SJSA1 (cell line): ENCODE measurements around the gene TBX3. TPM values are rescaled to one million over a fixed set of nuclear protein-coding genes. Genes with fewer than 3 reads are reported as not detected.
A peak's percentile ranks its signal among the peaks of the same experiment; 100 is the strongest.

Experiments
- DNase-seq, 2 experiments: peaks; one replicate each; pipeline ENCODE4 v3.0.0-alpha.2; 2015 to 2020; ENCODE audit warnings: low spot score in 2 of 2, low read depth in 1 of 2
- H3K27ac ChIP-seq: fragments of 250-450 bp; sonication (Bioruptor Pico); 2 replicates; pipeline ENCODE4 v1.5.1; 2020; ENCODE audit warnings: mild to moderate bottlenecking, moderate library complexity
- H3K27me3 ChIP-seq: fragments of 250-450 bp; sonication (Bioruptor Pico); replicated peaks from 2 replicates; pipeline ENCODE4 v1.5.1; 2020; ENCODE audit warnings: mild to moderate bottlenecking, moderate library complexity
- H3K36me3 ChIP-seq: fragments of 250-450 bp; sonication (Bioruptor Pico); 2 replicates; pipeline ENCODE4 v1.5.1; 2020; ENCODE audit warnings: mild to moderate bottlenecking
- H3K4me1 ChIP-seq: fragments of 250-450 bp; sonication (Bioruptor Pico); replicated peaks from 2 replicates; pipeline ENCODE4 v1.6.1; 2021; ENCODE audit warnings: mild to moderate bottlenecking
- H3K4me3 ChIP-seq: fragments of 250-450 bp; sonication (Bioruptor Pico); 2 replicates; pipeline ENCODE4 v1.5.1; 2020; ENCODE audit warnings: mild to moderate bottlenecking
- H3K9me3 ChIP-seq: fragments of 250-450 bp; sonication (Bioruptor Pico); replicated peaks from 2 replicates; pipeline ENCODE4 v1.5.1; 2020; ENCODE audit warnings: mild to moderate bottlenecking
- total RNA-seq: library from RNA; depleted of rRNA; stranded (reverse); fragments of >200 nt; shearing (Covaris generic); gene quantifications from 2 replicates; pipeline ENCODE4 v1.2.3, GENCODE V29; 2014

The TBX3 gene
- total RNA-seq, 1 experiment from 2014 or later, result 37.4 TPM

DNA sequence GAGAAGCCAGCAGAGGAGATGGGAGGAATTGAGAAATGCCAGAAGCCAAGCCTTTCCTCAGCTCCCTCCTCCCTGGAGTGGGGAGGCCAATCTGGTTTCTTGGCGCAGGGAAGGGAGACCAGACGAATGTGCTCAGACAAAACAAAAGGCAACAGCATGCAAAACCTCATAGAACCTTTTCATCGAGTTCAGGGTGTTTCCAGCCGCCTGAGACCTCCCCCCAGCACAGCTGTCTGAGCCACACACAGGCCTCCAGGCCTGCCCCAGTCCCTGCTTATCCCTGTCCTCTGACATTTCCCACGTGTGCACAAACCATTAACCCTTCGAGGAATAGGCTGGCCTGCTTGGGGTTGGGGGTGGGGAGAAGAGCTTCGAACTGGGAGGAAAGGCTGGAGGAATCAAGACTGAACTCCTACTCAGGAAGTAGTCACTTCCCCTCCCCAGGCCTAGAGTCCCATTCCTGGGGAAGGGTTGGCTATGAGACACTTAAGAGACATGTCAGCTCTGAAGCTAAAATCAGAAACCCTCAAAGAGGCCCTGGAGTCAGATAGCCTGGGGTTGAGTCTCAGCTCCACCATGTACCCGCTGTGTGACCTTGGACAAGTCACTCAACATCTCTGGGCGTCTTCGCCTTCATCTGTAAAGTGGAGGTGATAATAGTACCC lies 10.7 kb downstream of the TBX3 start:
- DNase-seq, result peak; percentile 59 to 74
- no peak overlapping the region for H3K4me3 ChIP-seq
- peaks cover 76% of the 10 kb centered on the region for H3K4me1 ChIP-seq
- 0 out of 2 replicates have a peak overlapping the region, but pooled peaks have one; percentile 95 for H3K27ac ChIP-seq
- no peaks in the 10 kb centered on the region for H3K9me3 ChIP-seq
- peaks cover 71% of the 10 kb centered on the region for H3K36me3 ChIP-seq
- no peaks in the 10 kb centered on the region for H3K27me3 ChIP-seq

DNA sequence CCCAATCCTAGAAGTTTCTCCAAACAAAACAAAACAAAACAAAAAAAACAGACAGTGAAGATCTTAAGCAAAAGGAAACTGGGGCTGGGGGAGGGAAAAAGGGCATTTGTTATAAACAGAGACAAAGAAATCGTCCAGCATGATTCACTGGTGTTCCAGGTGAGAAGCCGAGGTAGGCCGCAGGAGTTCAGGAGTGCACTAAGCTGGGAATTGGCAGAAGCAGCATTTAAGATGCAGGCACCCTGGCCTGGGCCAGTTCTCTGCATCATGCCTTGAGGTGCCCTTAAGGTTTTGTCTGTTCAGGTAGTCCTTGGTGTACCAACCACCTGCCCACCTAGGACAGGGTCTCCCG lies 11.2 kb downstream of the TBX3 start:
- DNase-seq, result no peak
- Histone ChIP-seq H3K4me3 (no peak overlapping the region), H3K9me3 (no peaks in the 10 kb centered on the region), H3K36me3 (peaks cover 66% of the 10 kb centered on the region), H3K4me1 (peaks cover 72% of the 10 kb centered on the region), H3K27me3 (no peaks in the 10 kb centered on the region), H3K27ac (peak overlapping the region; percentile 95; the same call in 1 of the 2 replicates)

DNA sequence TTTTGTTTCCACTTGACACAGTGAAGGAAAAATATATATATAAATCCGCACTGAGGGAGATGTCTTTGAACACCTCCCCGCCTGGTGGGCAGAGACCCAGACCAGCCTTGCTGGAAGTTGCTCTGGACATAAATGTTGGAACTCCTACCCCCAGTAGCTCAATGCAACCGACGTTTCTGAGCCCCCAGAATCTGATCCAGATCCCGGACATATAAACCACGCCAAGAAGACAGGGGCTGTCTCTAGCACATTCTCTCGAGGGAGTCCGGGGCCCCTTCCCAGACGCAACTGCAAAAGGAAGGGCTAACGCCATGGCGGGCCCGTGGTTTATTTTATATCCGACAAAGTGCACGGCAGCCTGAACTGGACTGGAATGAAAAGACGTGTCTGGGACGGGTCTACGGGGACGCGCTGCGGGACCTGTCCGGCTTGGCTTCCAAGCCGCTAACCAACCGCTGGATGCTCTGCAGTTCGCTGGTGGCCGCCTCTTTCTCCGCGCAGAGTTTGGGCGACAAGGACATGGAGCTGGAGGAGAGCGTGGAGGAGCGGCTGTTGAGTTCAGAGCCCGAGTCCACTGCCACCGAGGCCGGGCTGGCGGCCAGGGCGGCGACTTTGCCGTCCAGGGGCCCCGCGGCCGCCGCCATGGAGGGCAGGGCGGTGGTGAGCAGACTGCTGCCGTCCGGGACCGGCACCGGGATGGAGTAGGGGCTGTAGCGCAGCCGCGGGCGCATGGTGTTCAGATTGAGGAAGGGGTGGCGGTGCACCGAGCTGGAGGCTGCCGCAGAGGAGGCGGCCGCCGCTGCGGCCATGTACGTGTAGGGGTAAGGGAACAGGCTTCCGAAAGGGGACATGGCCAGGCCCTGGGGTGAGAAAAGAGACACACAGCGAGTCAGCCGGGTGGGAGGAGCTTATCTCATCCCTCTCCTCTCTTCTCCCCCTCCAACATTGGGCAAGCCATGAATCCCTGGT lies 12.2 kb downstream of the TBX3 start:
- Histone ChIP-seq H3K4me1 (peaks cover 67% of the 10 kb centered on the region), H3K27me3 (no peaks in the 10 kb centered on the region), H3K36me3 (peaks cover 55% of the 10 kb centered on the region), H3K27ac (peak overlapping the region; percentile 95), H3K4me3 (peak overlapping the region; percentile 33), H3K9me3 (no peaks in the 10 kb centered on the region)
- peak; percentile 68 to 71 for DNase-seq

DNA sequence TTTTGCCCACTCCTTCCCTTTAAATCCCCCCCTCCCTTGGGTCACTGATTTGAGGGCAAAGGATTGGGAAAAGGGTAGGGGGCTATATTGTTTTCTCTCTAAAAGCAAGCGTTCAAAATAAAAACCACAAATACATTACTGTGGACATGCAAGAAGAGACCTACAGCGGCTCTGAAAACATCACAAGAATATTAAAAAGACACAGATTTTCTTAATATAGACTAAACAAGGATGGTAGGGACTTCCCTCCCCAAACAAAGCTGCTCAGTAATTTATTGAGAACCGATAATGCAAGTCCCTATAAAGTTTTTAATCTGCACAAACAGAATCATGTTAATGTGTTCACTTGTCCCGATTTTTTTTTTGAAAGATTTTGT lies 12.9 kb downstream of the TBX3 start:
- Histone ChIP-seq H3K36me3 (peaks cover 49% of the 10 kb centered on the region), H3K27ac (peak overlapping the region; percentile 95), H3K27me3 (no peaks in the 10 kb centered on the region), H3K4me3 (no peak overlapping the region; the same call in 1 of the 2 replicates), H3K9me3 (no peaks in the 10 kb centered on the region), H3K4me1 (peaks cover 61% of the 10 kb centered on the region)
- DNase-seq, result peak in 1 of 2 experiments; percentile 47

DNA sequence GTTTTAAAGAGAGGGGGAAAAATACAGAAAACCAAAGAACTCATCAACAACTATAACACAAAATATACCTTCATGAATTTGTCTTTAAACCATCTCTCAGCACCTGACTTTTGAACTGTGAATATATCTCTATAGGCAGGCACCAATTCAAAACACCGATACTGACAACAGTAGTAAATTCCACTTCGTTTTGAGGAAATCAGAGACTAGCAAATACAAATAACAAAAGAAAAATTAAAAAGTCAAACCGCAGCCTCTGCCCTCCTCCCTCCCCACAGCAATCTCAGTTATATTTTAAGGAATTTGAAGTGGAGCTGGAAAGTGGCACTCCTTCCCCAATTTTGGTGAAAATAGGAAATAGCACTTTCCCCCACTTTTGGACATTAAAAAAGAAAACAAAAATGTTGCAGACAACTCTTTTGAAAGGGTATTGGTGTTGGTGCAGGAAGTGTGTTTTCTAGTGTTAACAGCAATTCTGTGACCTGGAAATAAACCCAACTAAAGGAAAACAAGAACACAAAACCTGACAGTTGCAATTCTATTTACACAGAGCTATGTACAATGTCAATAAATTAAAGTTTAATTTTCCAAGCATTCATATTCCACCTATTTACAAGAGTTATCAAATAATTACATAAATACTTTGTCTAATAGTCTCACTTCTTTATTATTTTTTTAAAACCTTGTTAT lies 13.5 kb downstream of the TBX3 start:
- DNase-seq, result peak in 1 of 2 experiments; percentile 77
- no peaks in the 10 kb centered on the region for H3K9me3 ChIP-seq
- H3K27ac ChIP-seq, result peak overlapping the region; percentile 95
- no peaks in the 10 kb centered on the region for H3K27me3 ChIP-seq
- peaks cover 44% of the 10 kb centered on the region for H3K36me3 ChIP-seq
- H3K4me1 ChIP-seq, result peaks cover 58% of the 10 kb centered on the region
- peak overlapping the region; percentile 39 for H3K4me3 ChIP-seq

DNA sequence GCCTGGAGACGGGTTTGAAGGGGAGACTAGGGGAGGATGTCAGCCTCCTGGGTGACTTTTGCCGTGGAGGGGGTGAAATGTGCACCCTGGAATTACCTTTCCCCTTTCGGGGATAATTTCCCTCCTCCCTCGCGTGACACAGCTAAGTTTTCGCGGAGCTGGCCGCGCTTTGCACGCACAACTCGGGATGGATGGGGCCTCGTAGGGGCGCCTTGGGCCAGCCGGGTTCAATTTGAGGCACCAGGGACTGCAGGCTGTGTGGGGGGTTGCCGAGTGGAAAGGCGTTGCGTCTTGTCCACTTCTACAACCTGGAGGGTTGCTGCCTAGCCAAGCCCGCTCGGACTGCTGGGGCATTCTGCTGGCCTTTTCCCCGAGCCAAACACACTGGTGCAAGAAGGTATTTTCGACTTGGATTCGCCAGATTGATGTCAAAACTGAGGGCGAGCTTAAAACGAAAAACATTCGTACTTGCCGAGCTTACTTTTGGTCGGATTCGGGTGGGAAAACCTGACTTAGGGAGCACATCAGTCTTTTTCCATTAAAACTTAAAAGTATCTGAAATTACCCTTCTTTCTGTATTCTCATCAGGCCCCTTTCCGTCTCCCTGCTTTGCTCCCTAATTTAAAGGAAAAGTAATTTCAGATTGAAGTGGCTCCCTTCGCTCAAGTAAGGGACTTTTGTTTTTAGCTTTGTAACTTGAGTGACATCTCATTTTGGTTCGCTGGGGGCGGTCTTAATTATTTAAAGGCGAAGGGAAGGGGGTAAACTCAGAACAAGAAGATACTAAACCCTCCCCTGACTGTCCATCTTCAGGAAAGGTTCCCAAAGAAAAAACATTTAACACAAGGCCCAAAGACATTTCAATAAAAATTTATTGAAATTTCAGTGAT lies 14.3 kb downstream of the TBX3 start:
- Histone ChIP-seq H3K27ac (peak overlapping the region; percentile 95), H3K27me3 (no peaks in the 10 kb centered on the region), H3K4me3 (peak overlapping the region; percentile 39), H3K9me3 (no peaks in the 10 kb centered on the region), H3K36me3 (peaks cover 36% of the 10 kb centered on the region), H3K4me1 (peaks cover 58% of the 10 kb centered on the region)
- DNase-seq, result peak; percentile 79 to 84

DNA sequence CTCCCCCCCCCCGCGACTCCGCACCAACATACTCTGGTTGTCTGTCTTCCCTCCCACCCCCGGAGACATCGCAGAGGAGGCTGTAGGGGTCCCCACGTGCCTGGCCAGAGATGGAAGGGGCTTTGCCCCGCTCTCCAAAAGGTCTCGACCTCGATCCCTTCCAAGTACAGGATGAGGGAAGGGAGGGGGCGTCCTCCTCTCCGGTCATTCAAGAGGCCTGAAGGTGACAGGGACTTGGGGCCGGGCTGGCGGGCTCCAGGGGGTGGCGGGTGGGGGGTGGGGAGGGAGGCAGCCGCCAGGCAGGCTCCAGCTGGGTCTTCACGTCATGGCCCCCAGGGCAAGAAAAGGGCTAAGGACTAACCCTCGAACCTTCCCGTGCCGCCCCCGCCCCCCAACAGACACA lies 15.1 kb downstream of the TBX3 start:
- H3K27ac ChIP-seq, result peak overlapping the region; percentile 95
- H3K27me3 ChIP-seq, result no peaks in the 10 kb centered on the region
- H3K4me3 ChIP-seq, result peak overlapping the region; percentile 39
- DNase-seq, result peak in 1 of 2 experiments; percentile 71
- H3K36me3 ChIP-seq, result peaks cover 29% of the 10 kb centered on the region
- peaks cover 50% of the 10 kb centered on the region for H3K4me1 ChIP-seq
- H3K9me3 ChIP-seq, result no peaks in the 10 kb centered on the region

DNA sequence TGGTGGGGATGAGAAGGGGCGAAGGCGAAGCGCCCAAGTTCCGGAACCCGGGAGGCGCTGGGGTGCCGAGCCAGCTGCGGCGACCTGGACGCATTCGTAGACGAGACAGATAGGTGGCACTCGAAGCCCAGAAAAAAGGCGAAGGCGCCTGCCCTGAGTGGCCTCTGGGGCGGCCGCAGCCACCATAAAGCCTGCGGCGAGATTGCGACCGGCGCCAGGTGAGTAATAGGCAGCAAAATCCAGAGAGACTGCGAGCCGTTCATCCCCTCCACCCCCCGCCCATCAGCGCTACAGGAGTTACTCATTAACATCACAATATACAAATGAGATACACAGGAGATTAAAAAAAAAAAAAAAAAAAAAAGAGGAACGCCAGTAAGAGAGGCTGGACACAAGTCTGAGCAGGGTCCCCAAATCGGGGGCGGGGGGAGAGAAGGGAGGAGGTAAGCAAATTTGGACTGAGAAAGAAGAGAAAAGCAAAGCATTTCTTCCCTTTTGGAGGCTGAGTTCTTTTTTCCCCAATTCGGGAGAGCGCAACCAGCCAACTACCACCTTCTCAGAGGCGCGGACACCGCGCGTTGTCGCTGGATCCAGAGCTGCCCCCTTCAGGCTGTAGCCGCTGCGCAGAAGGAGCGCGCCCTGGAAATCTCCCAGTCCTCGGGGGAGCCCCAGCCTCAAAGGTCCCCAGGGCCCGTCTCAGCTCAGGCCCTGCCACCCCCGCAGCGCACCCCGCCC lies 15.7 kb downstream of the TBX3 start:
- peak overlapping the region; percentile 39 for H3K4me3 ChIP-seq
- H3K27ac ChIP-seq, result peak overlapping the region; percentile 95
- H3K9me3 ChIP-seq, result no peaks in the 10 kb centered on the region
- H3K4me1 ChIP-seq, result peaks cover 45% of the 10 kb centered on the region
- DNase-seq, result peak; percentile 88 to 91
- H3K27me3 ChIP-seq, result no peaks in the 10 kb centered on the region
- peaks cover 23% of the 10 kb centered on the region for H3K36me3 ChIP-seq

DNA sequence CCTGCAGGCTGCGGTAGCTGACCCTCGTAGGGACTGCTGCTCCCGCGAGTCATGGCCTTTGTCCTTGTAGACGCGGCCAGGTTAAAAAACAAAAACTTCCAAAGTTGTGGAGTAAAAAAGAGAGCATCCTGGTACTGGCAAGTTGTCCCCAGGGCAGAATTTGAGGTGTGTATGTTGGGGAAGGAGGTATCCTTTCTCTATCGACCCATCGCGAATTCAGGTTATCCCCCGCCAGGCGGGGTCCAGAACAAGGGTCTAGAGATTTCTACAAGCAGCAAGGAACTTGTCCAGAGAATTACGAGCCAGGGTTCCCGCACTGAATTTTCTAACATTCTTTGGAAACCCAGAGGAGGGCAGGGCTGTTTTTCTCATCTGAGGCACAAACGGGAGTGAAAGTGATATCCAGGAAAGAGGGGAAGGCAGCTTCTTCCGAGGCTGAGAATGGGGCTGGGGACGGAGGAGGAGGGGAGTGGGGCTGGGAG lies 16.3 kb downstream of the TBX3 start:
- no peak for DNase-seq
- Histone ChIP-seq H3K36me3 (peaks cover 17% of the 10 kb centered on the region), H3K27me3 (no peaks in the 10 kb centered on the region), H3K4me1 (peaks cover 39% of the 10 kb centered on the region), H3K4me3 (peak overlapping the region; percentile 39), H3K27ac (peak overlapping the region; percentile 18), H3K9me3 (no peaks in the 10 kb centered on the region)

DNA sequence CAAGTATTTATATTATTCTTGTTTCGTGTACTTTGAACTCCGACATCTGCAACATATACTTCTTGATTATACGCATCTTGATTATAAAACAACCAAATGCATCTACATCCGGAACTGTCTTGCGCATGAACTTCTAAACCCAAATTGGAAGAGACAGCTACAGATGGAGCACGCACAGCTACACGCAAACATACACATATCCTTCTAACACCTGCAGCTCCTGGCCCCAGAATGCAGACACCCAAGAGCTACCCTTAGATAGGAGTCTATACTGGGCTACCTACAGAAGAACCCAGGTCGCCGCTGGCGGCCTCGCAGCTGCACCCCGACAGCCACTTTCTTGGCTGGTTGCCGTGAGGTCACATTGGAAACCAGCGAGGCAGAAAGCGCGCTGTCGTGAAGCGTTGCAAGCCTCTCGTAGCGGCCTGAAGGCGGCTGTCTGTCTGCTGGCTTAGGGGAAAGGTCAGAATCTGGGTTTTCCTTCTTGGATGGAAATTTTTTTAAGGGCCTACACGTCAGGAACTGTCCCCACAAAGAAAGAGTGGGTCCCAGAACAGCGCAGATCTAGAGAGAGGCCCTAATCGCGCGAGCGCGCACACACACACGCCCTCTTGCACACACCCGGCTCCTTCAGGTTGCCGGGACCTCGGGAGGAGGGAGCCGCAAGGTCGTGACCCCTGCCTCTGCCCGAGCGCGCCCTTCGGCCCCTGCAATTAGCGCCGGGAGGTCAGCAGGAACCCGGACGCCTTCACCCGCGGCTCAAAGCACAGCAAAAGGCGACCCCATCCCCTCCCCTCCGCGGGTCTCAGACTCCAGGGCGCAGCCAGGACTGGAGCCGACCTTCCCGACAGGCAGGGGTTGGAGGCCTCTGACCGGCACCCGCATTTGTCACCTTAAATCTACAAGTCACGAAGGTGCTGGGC lies 17.0 kb downstream of the TBX3 start:
- no peak for DNase-seq
- Histone ChIP-seq H3K27me3 (no peaks in the 10 kb centered on the region), H3K4me1 (peaks cover 36% of the 10 kb centered on the region), H3K27ac (no peak overlapping the region), H3K9me3 (no peaks in the 10 kb centered on the region), H3K36me3 (peaks cover 11% of the 10 kb centered on the region), H3K4me3 (no peak overlapping the region)

DNA sequence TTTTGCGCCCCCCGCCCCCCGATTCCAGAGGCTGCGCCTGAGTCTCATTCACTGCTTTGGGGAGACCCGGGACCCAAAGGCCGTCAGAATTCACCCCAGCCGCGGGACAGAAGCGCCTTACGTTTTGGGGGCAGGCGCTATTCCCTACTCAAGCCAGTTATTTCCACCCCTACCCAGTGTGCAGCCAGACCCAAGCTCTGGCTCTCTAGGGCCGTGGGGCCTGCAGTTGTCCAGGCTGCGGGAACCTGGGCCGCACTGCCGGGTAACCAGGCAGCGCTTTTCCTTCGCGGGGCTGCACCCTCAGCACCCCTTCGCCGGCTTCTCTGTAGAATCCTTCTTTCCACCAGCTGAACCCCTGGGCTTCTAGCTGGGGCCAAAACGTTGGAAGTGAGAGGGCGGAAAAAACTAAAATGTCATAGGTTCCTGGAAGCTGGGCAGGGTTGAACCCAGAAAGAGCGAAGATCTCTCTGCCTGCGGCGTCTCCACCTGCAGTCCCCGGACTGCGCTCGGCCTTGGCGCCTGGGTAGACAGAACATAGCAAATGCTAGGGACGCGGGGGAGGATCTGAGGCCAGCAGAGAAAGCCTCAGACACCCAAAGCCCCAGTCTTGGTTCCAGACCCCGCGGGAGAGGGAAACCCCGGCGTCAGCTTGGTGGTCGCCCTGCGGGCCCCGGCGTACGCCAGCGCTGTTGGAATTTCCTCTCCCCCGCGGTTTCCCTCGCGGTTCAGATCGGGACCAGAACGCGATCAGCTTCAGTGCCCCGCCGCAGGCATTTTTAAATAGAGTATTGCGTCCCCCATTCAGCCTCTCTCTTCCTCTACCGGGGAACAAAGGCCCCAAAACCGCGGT lies 18.3 kb downstream of the TBX3 start:
- Histone ChIP-seq H3K4me3 (no peak overlapping the region), H3K27ac (no peak overlapping the region), H3K36me3 (no peaks in the 10 kb centered on the region; the same call in 1 of the 2 replicates), H3K4me1 (peaks cover 22% of the 10 kb centered on the region), H3K27me3 (no peaks in the 10 kb centered on the region), H3K9me3 (no peaks in the 10 kb centered on the region)
- no peak for DNase-seq
